ENCODE results near the gene RPL10.

Gene RPL10

GRCh38 chrX:154363706-154364439 is 34.3 kb upstream of the RPL10 start:
- DNase-seq = no peak

- DNase-seq = no peak
Measured at GRCh38 chrX:154365052-154365600, 33.1 kb upstream of the RPL10 start.

- DNase-seq = no peak
Measured at GRCh38 chrX:154365997-154366665, 32.0 kb upstream of the RPL10 start.

GRCh38 chrX:154366666-154367055 is 31.5 kb upstream of the RPL10 start:
- DNase-seq = no peak

GRCh38 chrX:154367474-154368308 is 30.5 kb upstream of the RPL10 start:
- no peak for DNase-seq

GRCh38 chrX:154368630-154369448 is 29.3 kb upstream of the RPL10 start:
- peak; percentile 93 for DNase-seq

GRCh38 chrX:154369449-154370299 is 28.5 kb upstream of the RPL10 start:
- peak; percentile 72 for DNase-seq

- DNase-seq = peak; percentile 27
Measured at GRCh38 chrX:154370300-154371016, 27.7 kb upstream of the RPL10 start.

GRCh38 chrX:154371017-154371788 is 27.0 kb upstream of the RPL10 start:
- peak; percentile 95 for DNase-seq

GRCh38 chrX:154371789-154372300 is 26.3 kb upstream of the RPL10 start:
- no peak for DNase-seq

- peak; percentile 56 for DNase-seq
Measured at GRCh38 chrX:154372612-154373022, 25.6 kb upstream of the RPL10 start.

GRCh38 chrX:154373340-154374306 is 24.6 kb upstream of the RPL10 start:
- peak; percentile 32 for DNase-seq

GRCh38 chrX:154374313-154375155 is 23.6 kb upstream of the RPL10 start, which contains the start of gene FLNA:
Gene FLNA, minus strand, starts transcription at chrX:154374634. Its CDS starts 3,389 bp downstream, at chrX:154371245.
- DNase-seq = no peak

- DNase-seq = no peak
Measured at GRCh38 chrX:154375156-154375504, 23.0 kb upstream of the RPL10 start.

GRCh38 chrX:154376774-154377173 is 21.4 kb upstream of the RPL10 start:
- DNase-seq = no peak

- peak; percentile 50 for DNase-seq
Measured at GRCh38 chrX:154378059-154378798, 19.9 kb upstream of the RPL10 start.
